Liver (tissue), 3 donors: ENCODE measurements around the gene RAB11FIP3.
"Not testable (repeated sequence)": the region's sequence is repeated elsewhere in the genome, so short reads cannot be mapped to it uniquely, and the experiment has no call there.

Experiments used
- GABPA ChIP-seq, 2 donors: IDR thresholded peaks in 1 of 2; conservative IDR thresholded peaks in 1 of 2; 2 replicates each; pipeline ENCODE4 v1.6.1; 2016; ENCODE audit warnings: antibody characterized with exemption in 2 of 2, mild to moderate bottlenecking in 1 of 2, moderate library complexity in 1 of 2
- RAD21 ChIP-seq, 2 donors: IDR thresholded peaks; 2 replicates each; pipeline ENCODE4 v1.6.1; 2016; ENCODE audit warnings: antibody characterized with exemption in 2 of 2, mild to moderate bottlenecking in 2 of 2
- SP1 ChIP-seq: IDR thresholded peaks from 2 replicates; pipeline ENCODE4 v1.6.1; 2018; ENCODE audit warnings: antibody characterized with exemption, mild to moderate bottlenecking
- YY1 ChIP-seq: IDR thresholded peaks from 2 replicates; pipeline ENCODE4 v1.6.1; 2016; ENCODE audit warnings: antibody characterized with exemption, mild to moderate bottlenecking
- TF ChIP-seq, protein P1 (sequence below): fragments of 150-350 bp; IDR thresholded peaks from 2 replicates; pipeline ENCODE4 v1.5.1; 2017; ENCODE audit warnings: improper control_type of control experiment, low read depth, low read length; ENCODE audit not compliant: missing input control
- TF ChIP-seq, protein P2 (sequence below): IDR thresholded peaks from 2 replicates; pipeline ENCODE4 v1.6.1; 2016; ENCODE audit warnings: antibody characterized with exemption
- TF ChIP-seq, protein P3 (sequence below): IDR thresholded peaks from 2 replicates; pipeline ENCODE4 v1.6.1; 2016; ENCODE audit warnings: antibody characterized with exemption
- TF ChIP-seq, protein P4 (sequence below): IDR thresholded peaks from 2 replicates; pipeline ENCODE4 v1.6.1; 2016; ENCODE audit warnings: antibody characterized with exemption, mild to moderate bottlenecking
- TF ChIP-seq, protein P5 (sequence below): IDR thresholded peaks from 2 replicates; pipeline ENCODE4 v1.6.1; 2016; ENCODE audit warnings: antibody characterized with exemption
- donor health status: healthy.
- donor health status: healthy.

DNA sequence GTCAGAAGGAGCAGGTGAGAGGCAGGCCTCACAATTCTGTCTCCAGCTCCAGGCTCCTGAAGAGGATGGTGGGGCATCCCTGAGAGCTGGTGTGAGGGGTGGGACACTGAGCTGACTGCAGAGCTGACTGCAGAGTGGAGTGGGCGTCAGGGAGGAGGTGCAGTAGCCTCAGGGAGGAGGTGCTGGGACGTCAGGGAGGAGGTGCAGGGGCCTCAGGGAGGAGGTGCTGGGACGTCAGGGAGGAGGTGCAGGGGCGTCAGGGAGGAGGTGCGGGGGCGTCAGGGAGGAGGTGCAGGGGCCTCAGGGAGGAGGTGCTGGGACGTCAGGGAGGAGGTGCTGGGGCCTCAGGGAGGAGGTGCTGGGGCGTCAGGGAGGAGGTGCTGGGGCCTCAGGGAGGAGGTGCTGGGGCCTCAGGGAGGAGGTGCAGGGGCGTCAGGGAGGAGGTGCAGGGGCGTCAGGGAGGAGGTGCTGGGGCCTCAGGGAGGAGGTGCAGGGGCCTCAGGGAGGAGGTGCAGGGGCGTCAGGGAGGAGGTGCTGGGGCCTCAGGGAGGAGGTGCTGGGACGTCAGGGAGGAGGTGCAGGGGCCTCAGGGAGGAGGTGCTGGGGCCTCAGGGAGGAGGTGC, 41.9 kb downstream of the RAB11FIP3 start:
- TF ChIP-seq, protein P1, sequence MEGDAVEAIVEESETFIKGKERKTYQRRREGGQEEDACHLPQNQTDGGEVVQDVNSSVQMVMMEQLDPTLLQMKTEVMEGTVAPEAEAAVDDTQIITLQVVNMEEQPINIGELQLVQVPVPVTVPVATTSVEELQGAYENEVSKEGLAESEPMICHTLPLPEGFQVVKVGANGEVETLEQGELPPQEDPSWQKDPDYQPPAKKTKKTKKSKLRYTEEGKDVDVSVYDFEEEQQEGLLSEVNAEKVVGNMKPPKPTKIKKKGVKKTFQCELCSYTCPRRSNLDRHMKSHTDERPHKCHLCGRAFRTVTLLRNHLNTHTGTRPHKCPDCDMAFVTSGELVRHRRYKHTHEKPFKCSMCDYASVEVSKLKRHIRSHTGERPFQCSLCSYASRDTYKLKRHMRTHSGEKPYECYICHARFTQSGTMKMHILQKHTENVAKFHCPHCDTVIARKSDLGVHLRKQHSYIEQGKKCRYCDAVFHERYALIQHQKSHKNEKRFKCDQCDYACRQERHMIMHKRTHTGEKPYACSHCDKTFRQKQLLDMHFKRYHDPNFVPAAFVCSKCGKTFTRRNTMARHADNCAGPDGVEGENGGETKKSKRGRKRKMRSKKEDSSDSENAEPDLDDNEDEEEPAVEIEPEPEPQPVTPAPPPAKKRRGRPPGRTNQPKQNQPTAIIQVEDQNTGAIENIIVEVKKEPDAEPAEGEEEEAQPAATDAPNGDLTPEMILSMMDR, result not testable (repeated sequence)
- TF ChIP-seq, protein P2, sequence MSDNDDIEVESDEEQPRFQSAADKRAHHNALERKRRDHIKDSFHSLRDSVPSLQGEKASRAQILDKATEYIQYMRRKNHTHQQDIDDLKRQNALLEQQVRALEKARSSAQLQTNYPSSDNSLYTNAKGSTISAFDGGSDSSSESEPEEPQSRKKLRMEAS, result not testable (repeated sequence)
- TF ChIP-seq, protein P3, sequence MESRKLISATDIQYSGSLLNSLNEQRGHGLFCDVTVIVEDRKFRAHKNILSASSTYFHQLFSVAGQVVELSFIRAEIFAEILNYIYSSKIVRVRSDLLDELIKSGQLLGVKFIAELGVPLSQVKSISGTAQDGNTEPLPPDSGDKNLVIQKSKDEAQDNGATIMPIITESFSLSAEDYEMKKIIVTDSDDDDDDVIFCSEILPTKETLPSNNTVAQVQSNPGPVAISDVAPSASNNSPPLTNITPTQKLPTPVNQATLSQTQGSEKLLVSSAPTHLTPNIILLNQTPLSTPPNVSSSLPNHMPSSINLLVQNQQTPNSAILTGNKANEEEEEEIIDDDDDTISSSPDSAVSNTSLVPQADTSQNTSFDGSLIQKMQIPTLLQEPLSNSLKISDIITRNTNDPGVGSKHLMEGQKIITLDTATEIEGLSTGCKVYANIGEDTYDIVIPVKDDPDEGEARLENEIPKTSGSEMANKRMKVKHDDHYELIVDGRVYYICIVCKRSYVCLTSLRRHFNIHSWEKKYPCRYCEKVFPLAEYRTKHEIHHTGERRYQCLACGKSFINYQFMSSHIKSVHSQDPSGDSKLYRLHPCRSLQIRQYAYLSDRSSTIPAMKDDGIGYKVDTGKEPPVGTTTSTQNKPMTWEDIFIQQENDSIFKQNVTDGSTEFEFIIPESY, result not testable (repeated sequence)
- not testable (repeated sequence) for TF ChIP-seq YY1; RAD21 (IDR thresholded peaks at IDR 0.05); SP1; GABPA (IDR thresholded peaks at IDR 0.05 in 1 of 2, conservative IDR thresholded peaks at IDR 0.05 in 1 of 2)
- TF ChIP-seq, protein P4, sequence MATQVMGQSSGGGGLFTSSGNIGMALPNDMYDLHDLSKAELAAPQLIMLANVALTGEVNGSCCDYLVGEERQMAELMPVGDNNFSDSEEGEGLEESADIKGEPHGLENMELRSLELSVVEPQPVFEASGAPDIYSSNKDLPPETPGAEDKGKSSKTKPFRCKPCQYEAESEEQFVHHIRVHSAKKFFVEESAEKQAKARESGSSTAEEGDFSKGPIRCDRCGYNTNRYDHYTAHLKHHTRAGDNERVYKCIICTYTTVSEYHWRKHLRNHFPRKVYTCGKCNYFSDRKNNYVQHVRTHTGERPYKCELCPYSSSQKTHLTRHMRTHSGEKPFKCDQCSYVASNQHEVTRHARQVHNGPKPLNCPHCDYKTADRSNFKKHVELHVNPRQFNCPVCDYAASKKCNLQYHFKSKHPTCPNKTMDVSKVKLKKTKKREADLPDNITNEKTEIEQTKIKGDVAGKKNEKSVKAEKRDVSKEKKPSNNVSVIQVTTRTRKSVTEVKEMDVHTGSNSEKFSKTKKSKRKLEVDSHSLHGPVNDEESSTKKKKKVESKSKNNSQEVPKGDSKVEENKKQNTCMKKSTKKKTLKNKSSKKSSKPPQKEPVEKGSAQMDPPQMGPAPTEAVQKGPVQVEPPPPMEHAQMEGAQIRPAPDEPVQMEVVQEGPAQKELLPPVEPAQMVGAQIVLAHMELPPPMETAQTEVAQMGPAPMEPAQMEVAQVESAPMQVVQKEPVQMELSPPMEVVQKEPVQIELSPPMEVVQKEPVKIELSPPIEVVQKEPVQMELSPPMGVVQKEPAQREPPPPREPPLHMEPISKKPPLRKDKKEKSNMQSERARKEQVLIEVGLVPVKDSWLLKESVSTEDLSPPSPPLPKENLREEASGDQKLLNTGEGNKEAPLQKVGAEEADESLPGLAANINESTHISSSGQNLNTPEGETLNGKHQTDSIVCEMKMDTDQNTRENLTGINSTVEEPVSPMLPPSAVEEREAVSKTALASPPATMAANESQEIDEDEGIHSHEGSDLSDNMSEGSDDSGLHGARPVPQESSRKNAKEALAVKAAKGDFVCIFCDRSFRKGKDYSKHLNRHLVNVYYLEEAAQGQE, result not testable (repeated sequence)
- TF ChIP-seq, protein P5, sequence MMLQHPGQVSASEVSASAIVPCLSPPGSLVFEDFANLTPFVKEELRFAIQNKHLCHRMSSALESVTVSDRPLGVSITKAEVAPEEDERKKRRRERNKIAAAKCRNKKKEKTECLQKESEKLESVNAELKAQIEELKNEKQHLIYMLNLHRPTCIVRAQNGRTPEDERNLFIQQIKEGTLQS, result not testable (repeated sequence)
